Measurements from ENCODE around the gene NUDT21.

The NUDT21 gene

GRCh38 chr16:56466344-56466743 lies 15.2 kb upstream of the NUDT21 start:
- no peaks in the 10 kb centered on the region for H3K9me3 ChIP-seq (ENCODE audit: control insufficient read depth in 5 of 5, low read length in 5 of 5)
- H3K27me3 ChIP-seq (ENCODE audit: control insufficient read depth in 5 of 5, insufficient read depth in 4 of 5, low read length in 5 of 5): no peaks in the 10 kb centered on the region
- no peaks in the 10 kb centered on the region for H3K4me1 ChIP-seq (ENCODE audit: control insufficient read depth in 5 of 5, insufficient read depth in 5 of 5, low read length in 5 of 5)
- H3K27ac ChIP-seq (ENCODE audit: low read depth, low read length): no peak overlapping the region
- no peak overlapping the region for H3K9ac ChIP-seq (ENCODE audit: low read length in 5 of 5)
- peaks cover 66 to 90% (median 74%) of the 10 kb centered on the region in 5 donors for H3K36me3 ChIP-seq (ENCODE audit: control insufficient read depth in 5 of 5, insufficient read depth in 5 of 5, low read length in 5 of 5)
- no peak overlapping the region for H3K4me3 ChIP-seq (ENCODE audit: low read depth in 1 of 5, low read length in 5 of 5)

GRCh38 chr16:56463153-56463552 lies 12.0 kb upstream of the NUDT21 start:
- Histone ChIP-seq H3K4me3 (ENCODE audit: low read depth in 1 of 5, low read length in 5 of 5) (no peak overlapping the region), H3K9me3 (ENCODE audit: control insufficient read depth in 5 of 5, low read length in 5 of 5) (no peaks in the 10 kb centered on the region), H3K36me3 (ENCODE audit: control insufficient read depth in 5 of 5, insufficient read depth in 5 of 5, low read length in 5 of 5) (peaks cover 57 to 77% (median 64%) of the 10 kb centered on the region in 5 donors), H3K27me3 (ENCODE audit: control insufficient read depth in 5 of 5, insufficient read depth in 4 of 5, low read length in 5 of 5) (no peaks in the 10 kb centered on the region), H3K4me1 (ENCODE audit: control insufficient read depth in 5 of 5, insufficient read depth in 5 of 5, low read length in 5 of 5) (no peaks in the 10 kb centered on the region), H3K27ac (ENCODE audit: low read depth, low read length) (no peak overlapping the region), H3K9ac (ENCODE audit: low read length in 5 of 5) (no peak overlapping the region)

- H3K36me3 ChIP-seq (ENCODE audit: control insufficient read depth in 5 of 5, insufficient read depth in 5 of 5, low read length in 5 of 5): peaks cover 54 to 77% (median 61%) of the 10 kb centered on the region in 5 donors
- no peak overlapping the region for H3K27ac ChIP-seq (ENCODE audit: low read depth, low read length)
- no peak overlapping the region for H3K4me3 ChIP-seq (ENCODE audit: low read depth in 1 of 5, low read length in 5 of 5)
- H3K4me1 ChIP-seq (ENCODE audit: control insufficient read depth in 5 of 5, insufficient read depth in 5 of 5, low read length in 5 of 5): no peaks in the 10 kb centered on the region
- no peak overlapping the region for H3K9ac ChIP-seq (ENCODE audit: low read length in 5 of 5)
- no peaks in the 10 kb centered on the region for H3K9me3 ChIP-seq (ENCODE audit: control insufficient read depth in 5 of 5, low read length in 5 of 5)
- no peaks in the 10 kb centered on the region for H3K27me3 ChIP-seq (ENCODE audit: control insufficient read depth in 5 of 5, insufficient read depth in 4 of 5, low read length in 5 of 5)
These were observed 11.1 kb upstream of the NUDT21 start for GRCh38 chr16:56462064-56462796.

GRCh38 chr16:56460101-56460500 lies 9.0 kb upstream of the NUDT21 start:
- H3K4me1 ChIP-seq (ENCODE audit: control insufficient read depth in 5 of 5, insufficient read depth in 5 of 5, low read length in 5 of 5): no peaks in the 10 kb centered on the region
- H3K36me3 ChIP-seq (ENCODE audit: control insufficient read depth in 5 of 5, insufficient read depth in 5 of 5, low read length in 5 of 5): peaks cover 50 to 75% (median 58%) of the 10 kb centered on the region in 5 donors
- no peaks in the 10 kb centered on the region for H3K27me3 ChIP-seq (ENCODE audit: control insufficient read depth in 5 of 5, insufficient read depth in 4 of 5, low read length in 5 of 5)
- no peak overlapping the region for H3K9ac ChIP-seq (ENCODE audit: low read length in 5 of 5)
- no peaks in the 10 kb centered on the region for H3K9me3 ChIP-seq (ENCODE audit: control insufficient read depth in 5 of 5, low read length in 5 of 5)
- no peak overlapping the region for H3K27ac ChIP-seq (ENCODE audit: low read depth, low read length)
- no peak overlapping the region for H3K4me3 ChIP-seq (ENCODE audit: low read depth in 1 of 5, low read length in 5 of 5)

- H3K9me3 ChIP-seq (ENCODE audit: control insufficient read depth in 5 of 5, low read length in 5 of 5): no peaks in the 10 kb centered on the region
- H3K4me1 ChIP-seq (ENCODE audit: control insufficient read depth in 5 of 5, insufficient read depth in 5 of 5, low read length in 5 of 5): peaks cover 0 to under 1% (median 0%) of the 10 kb centered on the region in 5 donors
- no peaks in the 10 kb centered on the region for H3K27me3 ChIP-seq (ENCODE audit: control insufficient read depth in 5 of 5, insufficient read depth in 4 of 5, low read length in 5 of 5)
- peaks cover 44 to 70% (median 52%) of the 10 kb centered on the region in 5 donors for H3K36me3 ChIP-seq (ENCODE audit: control insufficient read depth in 5 of 5, insufficient read depth in 5 of 5, low read length in 5 of 5)
- no peak overlapping the region for H3K9ac ChIP-seq (ENCODE audit: low read length in 5 of 5)
- H3K27ac ChIP-seq (ENCODE audit: low read depth, low read length): no peak overlapping the region
- no peak overlapping the region for H3K4me3 ChIP-seq (ENCODE audit: low read depth in 1 of 5, low read length in 5 of 5)
These were observed 6.9 kb upstream of the NUDT21 start for GRCh38 chr16:56457927-56458470.

- Histone ChIP-seq H3K36me3 (ENCODE audit: control insufficient read depth in 5 of 5, insufficient read depth in 5 of 5, low read length in 5 of 5) (peaks cover 18 to 35% (median 28%) of the 10 kb centered on the region in 5 donors), H3K9me3 (ENCODE audit: control insufficient read depth in 5 of 5, low read length in 5 of 5) (no peaks in the 10 kb centered on the region), H3K4me1 (ENCODE audit: control insufficient read depth in 5 of 5, insufficient read depth in 5 of 5, low read length in 5 of 5) (peaks cover 0 to 35% (median 28%) of the 10 kb centered on the region in 5 donors), H3K27ac (ENCODE audit: low read depth, low read length) (peak overlapping the region; percentile 91), H3K9ac (ENCODE audit: low read length in 5 of 5) (peak overlapping the region; percentile 74 to 95 (median 90)), H3K4me3 (ENCODE audit: low read depth in 1 of 5, low read length in 5 of 5) (peak overlapping the region; percentile 78 to 96 (median 95)), H3K27me3 (ENCODE audit: control insufficient read depth in 5 of 5, insufficient read depth in 4 of 5, low read length in 5 of 5) (no peaks in the 10 kb centered on the region)
These were observed 889 bp upstream of the NUDT21 start for GRCh38 chr16:56451753-56452689.

- Histone ChIP-seq H3K9me3 (ENCODE audit: control insufficient read depth in 5 of 5, low read length in 5 of 5) (no peaks in the 10 kb centered on the region), H3K4me3 (ENCODE audit: low read depth in 1 of 5, low read length in 5 of 5) (peak overlapping the region; percentile 78 to 96 (median 95)), H3K27me3 (ENCODE audit: control insufficient read depth in 5 of 5, insufficient read depth in 4 of 5, low read length in 5 of 5) (no peaks in the 10 kb centered on the region), H3K4me1 (ENCODE audit: control insufficient read depth in 5 of 5, insufficient read depth in 5 of 5, low read length in 5 of 5) (peaks cover 0 to 35% (median 28%) of the 10 kb centered on the region in 5 donors), H3K9ac (ENCODE audit: low read length in 5 of 5) (peak overlapping the region; percentile 16 to 95 (median 80)), H3K27ac (ENCODE audit: low read depth, low read length) (peak overlapping the region; percentile 91), H3K36me3 (ENCODE audit: control insufficient read depth in 5 of 5, insufficient read depth in 5 of 5, low read length in 5 of 5) (peaks cover 16 to 34% (median 26%) of the 10 kb centered on the region in 5 donors)
These were observed 702 bp downstream of the NUDT21 start for GRCh38 chr16:56450275-56450985.

- no peaks in the 10 kb centered on the region for H3K9me3 ChIP-seq (ENCODE audit: control insufficient read depth in 5 of 5, low read length in 5 of 5)
- peak overlapping the region in 1 of 5 donors; percentile 18 for H3K9ac ChIP-seq (ENCODE audit: low read length in 5 of 5)
- no peak overlapping the region for H3K27ac ChIP-seq (ENCODE audit: low read depth, low read length)
- H3K4me1 ChIP-seq (ENCODE audit: control insufficient read depth in 5 of 5, insufficient read depth in 5 of 5, low read length in 5 of 5): peaks cover 0 to 34% (median 28%) of the 10 kb centered on the region in 5 donors
- H3K36me3 ChIP-seq (ENCODE audit: control insufficient read depth in 5 of 5, insufficient read depth in 5 of 5, low read length in 5 of 5): peaks cover 16 to 38% (median 21%) of the 10 kb centered on the region in 5 donors
- H3K27me3 ChIP-seq (ENCODE audit: control insufficient read depth in 5 of 5, insufficient read depth in 4 of 5, low read length in 5 of 5): no peaks in the 10 kb centered on the region
- no peak overlapping the region for H3K4me3 ChIP-seq (ENCODE audit: low read depth in 1 of 5, low read length in 5 of 5)
These were observed 3.1 kb downstream of the NUDT21 start for GRCh38 chr16:56448005-56448404.

GRCh38 chr16:56447286-56447685 lies 3.8 kb downstream of the NUDT21 start:
- Histone ChIP-seq H3K27ac (ENCODE audit: low read depth, low read length) (no peak overlapping the region), H3K4me1 (ENCODE audit: control insufficient read depth in 5 of 5, insufficient read depth in 5 of 5, low read length in 5 of 5) (peaks cover 0 to 29% (median 22%) of the 10 kb centered on the region in 5 donors), H3K27me3 (ENCODE audit: control insufficient read depth in 5 of 5, insufficient read depth in 4 of 5, low read length in 5 of 5) (no peaks in the 10 kb centered on the region), H3K36me3 (ENCODE audit: control insufficient read depth in 5 of 5, insufficient read depth in 5 of 5, low read length in 5 of 5) (peaks cover 19 to 38% (median 23%) of the 10 kb centered on the region in 5 donors), H3K4me3 (ENCODE audit: low read depth in 1 of 5, low read length in 5 of 5) (no peak overlapping the region), H3K9ac (ENCODE audit: low read length in 5 of 5) (no peak overlapping the region), H3K9me3 (ENCODE audit: control insufficient read depth in 5 of 5, low read length in 5 of 5) (no peaks in the 10 kb centered on the region)
